GM19452 (cell line): ENCODE results near the gene COG8.
"Not testable (repeated sequence)": the region's sequence is repeated elsewhere in the genome, so short reads cannot be mapped to it uniquely, and the experiment has no call there.

Source experiments
- ATAC-seq: cut with Tn5 transposase; IDR thresholded peaks from one replicate; pipeline ENCODE4 v1.9.1; 2021; ENCODE audit not compliant: unreplicated experiment

The COG8 gene

GRCh38 chr16:69339289-69340094 lies at the start of gene COG8, which contains the start of gene NIP7:
Gene COG8 (minus strand): TSS chr16:69339564. CDS start chr16:69339552, 12 bp downstream.
Gene NIP7 (plus strand): TSS chr16:69339772. CDS start chr16:69339830, 58 bp downstream.
- ATAC-seq = peak; percentile 91

- ATAC-seq = no peak
Observed at GRCh38 chr16:69386596-69386995, 47.2 kb upstream of the COG8 start.

GRCh38 chr16:69384974-69385373 lies 45.6 kb upstream of the COG8 start:
- no peak for ATAC-seq

- ATAC-seq = no peak
Observed at GRCh38 chr16:69382421-69382820, 43.1 kb upstream of the COG8 start.

- no peak for ATAC-seq
Observed at GRCh38 chr16:69381231-69381630, 41.9 kb upstream of the COG8 start.

GRCh38 chr16:69378760-69379159 lies 39.4 kb upstream of the COG8 start:
- ATAC-seq = no peak

GRCh38 chr16:69378036-69378435 lies 38.7 kb upstream of the COG8 start:
- ATAC-seq = no peak

GRCh38 chr16:69376393-69377059 lies 37.2 kb upstream of the COG8 start:
- ATAC-seq = no peak

- no peak for ATAC-seq
Observed at GRCh38 chr16:69373019-69373418, 33.7 kb upstream of the COG8 start.

GRCh38 chr16:69371564-69371963 lies 32.2 kb upstream of the COG8 start:
- ATAC-seq = no peak

- ATAC-seq = no peak
Observed at GRCh38 chr16:69368866-69369265, 29.5 kb upstream of the COG8 start.

- ATAC-seq = no peak
Observed at GRCh38 chr16:69367980-69368379, 28.6 kb upstream of the COG8 start.

GRCh38 chr16:69366431-69366830 lies 27.1 kb upstream of the COG8 start:
- ATAC-seq = no peak

- ATAC-seq = no peak
Observed at GRCh38 chr16:69365901-69366300, 26.5 kb upstream of the COG8 start.

- no peak for ATAC-seq
Observed at GRCh38 chr16:69364088-69364487, 24.7 kb upstream of the COG8 start.

- no peak for ATAC-seq
Observed at GRCh38 chr16:69363281-69363717, 23.9 kb upstream of the COG8 start.

- not testable (repeated sequence) for ATAC-seq
Observed at GRCh38 chr16:69360070-69360469, 20.7 kb upstream of the COG8 start.

- ATAC-seq = no peak
Observed at GRCh38 chr16:69351309-69352027, 12.1 kb upstream of the COG8 start, which contains the start of gene TMED6. Gene TMED6 (minus strand): TSS chr16:69351786. CDS start chr16:69351753, 33 bp downstream.

GRCh38 chr16:69350536-69351133 lies 11.3 kb upstream of the COG8 start:
- no peak for ATAC-seq

- ATAC-seq = no peak
Observed at GRCh38 chr16:69349536-69349935, 10.2 kb upstream of the COG8 start.

GRCh38 chr16:69348222-69348621 lies 8.9 kb upstream of the COG8 start:
- ATAC-seq = no peak
